DND-41 (cell line): ENCODE measurements around the gene VEGFA.

Experiments used
- CTCF ChIP-seq: IDR thresholded peaks from 2 replicates; pipeline ENCODE4 v1.5.1; 2012; ENCODE audit warnings: borderline replicate concordance, low read length, moderate library complexity, mild to moderate bottlenecking; ENCODE audit not compliant: poor library complexity, severe bottlenecking; ENCODE audit errors: extremely low read depth
- EZH2 ChIP-seq: IDR thresholded peaks from 3 replicates; pipeline ENCODE4 v1.6.1; 2012; ENCODE audit warnings: borderline replicate concordance, low read depth, mild to moderate bottlenecking, moderate library complexity, low read length, inconsistent platforms; ENCODE audit not compliant: severe bottlenecking

DNA sequence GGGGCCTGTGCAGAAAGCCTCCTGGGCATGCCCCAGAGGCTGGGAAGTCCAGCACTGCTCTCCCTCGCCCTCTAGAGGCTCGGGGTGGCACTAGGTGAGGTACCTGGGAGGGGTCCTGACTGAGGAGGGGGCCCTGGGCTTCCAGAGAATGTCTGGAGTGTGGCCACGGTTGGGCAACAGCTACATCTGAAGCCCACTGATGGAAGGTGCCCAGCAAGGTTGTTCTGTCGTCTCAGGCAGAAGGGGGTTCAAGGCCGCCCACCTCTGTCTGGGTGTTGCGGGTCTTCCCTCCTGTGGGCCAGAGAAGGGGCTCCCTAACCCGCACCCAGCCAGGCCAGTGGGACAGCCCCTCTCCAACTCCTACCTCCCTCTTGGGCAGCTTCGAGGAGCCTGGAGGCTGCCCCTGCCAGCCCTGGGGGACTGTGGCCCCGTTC, 11.4 kb upstream of the VEGFA start:
- TF ChIP-seq CTCF (peak; percentile 72), EZH2 (no peak)
